Left lung (tissue), 10 donors: ENCODE data around the gene COX4I1. TPM values are rescaled to one million over a fixed set of nuclear protein-coding genes. Genes with fewer than 3 reads are reported as not detected.
A peak's percentile ranks its signal among the peaks of the same experiment; 100 is the strongest.

Source experiments
- ATAC-seq: fragments of 200-7000 bp; cut with Tn5 transposase; one replicate; pipeline ENCODE4 v1.9.1; 2020; ENCODE audit warnings: moderate library complexity
- DNase-seq, 4 donors: peaks; one replicate each; pipeline ENCODE4 v3.0.0-alpha.2; 2013 to 2020
- H3K27ac ChIP-seq, 2 donors: fragments of 200-600 bp; sonication (generic) in 1 of 2; one replicate each; pipeline versions ENCODE4 v1.5.0 to v1.8.0; 2020 to 2021
- H3K27me3 ChIP-seq, 2 donors: fragments of 200-600 bp; sonication (generic) in 1 of 2; one replicate each; pipeline versions ENCODE4 v1.5.0 to v1.8.0; 2020 to 2021
- H3K36me3 ChIP-seq, 2 donors: fragments of 200-600 bp; sonication (generic) in 1 of 2; one replicate each; pipeline versions ENCODE4 v1.5.0 to v1.8.0; 2020 to 2021
- H3K4me1 ChIP-seq, 2 donors: fragments of 200-600 bp; one replicate each; pipeline ENCODE4 v1.8.0; 2021
- H3K4me3 ChIP-seq, 2 donors: fragments of 200-600 bp; sonication (generic) in 1 of 2; one replicate each; pipeline versions ENCODE4 v1.5.0 to v1.8.0; 2020 to 2021; ENCODE audit warnings: mild to moderate bottlenecking in 1 of 2
- H3K9me3 ChIP-seq, 2 donors: fragments of 200-600 bp; sonication (generic) in 1 of 2; one replicate each; pipeline versions ENCODE4 v1.5.0 to v1.8.0; 2020 to 2021
- intact Hi-C, 2 donors: fragments of 100-400 bp; cut with DNase I; formaldehyde crosslinking; loops; one replicate each; pipeline versions ENCODE4 v1.11.2 to v1.14.2; 2022
- polyA plus RNA-seq, 6 donors: library from polyadenylated mRNA; unstranded; fragments of 120-200 nt; gene quantifications; one replicate each; pipeline ENCODE4 v1.2.1, GENCODE V29; 2013; ENCODE audit not compliant: insufficient read length in 6 of 6
- total RNA-seq, 2 donors: library from RNA; stranded (reverse); fragmentation: NEBNext Ultra II Directional; extraction: Animal tissue kit (Norgen Biotek cat#: 25700); gene quantifications; one replicate each; pipeline ENCODE4 v1.2.1, GENCODE V29; 2021
- TF ChIP-seq, protein P1 (sequence below), 2 donors: fragments of 200-600 bp; sonication (generic) in 1 of 2; IDR thresholded peaks; one replicate each; pipeline versions ENCODE4 v1.5.0 to v1.8.0; 2021; ENCODE audit warnings: antibody characterized with exemption in 2 of 2
- donor health status: DM: no; HTN: yes; CAD: no.
- donor health status: DM: no; HTN: no; CAD: no.

Gene COX4I1
- total and polyA plus RNA-seq, 8 donors: 272 to 418 (median 314) TPM

DNA sequence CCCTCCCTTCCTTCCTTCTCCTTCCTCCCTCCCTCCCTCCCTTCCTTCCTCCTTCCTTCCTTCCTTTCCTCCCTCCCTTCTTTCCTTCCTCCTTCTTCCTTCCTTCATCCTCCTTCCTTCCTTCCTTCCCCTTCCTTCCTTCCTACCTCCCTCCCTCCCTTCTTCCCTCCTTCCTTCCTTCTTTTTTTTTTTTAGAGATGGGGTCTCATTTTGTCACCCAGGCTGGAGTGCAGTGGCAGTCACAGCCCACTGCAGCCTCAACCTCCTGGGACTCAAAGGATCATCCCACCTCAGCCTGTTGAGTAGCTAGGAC is 44.6 kb downstream of the COX4I1 start:
- no peak overlapping the region for H3K27ac ChIP-seq
- intact Hi-C loops: no loop called here

DNA sequence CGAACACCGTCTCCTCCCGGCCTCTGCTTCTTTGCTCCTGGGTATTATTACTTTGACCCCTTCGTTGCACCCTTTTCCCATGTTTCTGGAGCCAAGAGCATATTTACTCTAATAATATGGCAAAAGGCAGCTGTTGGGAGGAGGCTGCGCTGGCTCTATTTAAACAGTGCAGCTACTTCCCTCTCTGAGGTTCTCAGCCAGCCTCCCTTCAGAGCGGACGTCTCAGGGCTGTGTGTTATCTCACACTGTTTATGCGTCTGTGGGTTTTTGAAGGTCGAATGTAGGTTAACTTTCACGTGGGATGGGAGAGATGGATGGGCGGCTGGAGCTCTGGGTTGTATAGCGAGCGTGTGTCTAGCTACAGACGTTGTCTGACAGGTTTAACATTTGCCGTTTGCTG is 45.3 kb downstream of the COX4I1 start:
- Histone ChIP-seq H3K9me3 (no peaks in the 10 kb centered on the region), H3K36me3 (no peaks in the 10 kb centered on the region), H3K4me1 (peaks cover 0 to 7% of the 10 kb centered on the region in 2 donors), H3K27me3 (peaks cover 0 to 40% of the 10 kb centered on the region in 2 donors), H3K27ac (no peak overlapping the region), H3K4me3 (no peak overlapping the region)
- ATAC-seq (peak; percentile 72), DNase-seq (peak in 2 of 4 donors; percentile 27 to 41)
- intact Hi-C loops: no loop called here
- TF ChIP-seq, protein P1, sequence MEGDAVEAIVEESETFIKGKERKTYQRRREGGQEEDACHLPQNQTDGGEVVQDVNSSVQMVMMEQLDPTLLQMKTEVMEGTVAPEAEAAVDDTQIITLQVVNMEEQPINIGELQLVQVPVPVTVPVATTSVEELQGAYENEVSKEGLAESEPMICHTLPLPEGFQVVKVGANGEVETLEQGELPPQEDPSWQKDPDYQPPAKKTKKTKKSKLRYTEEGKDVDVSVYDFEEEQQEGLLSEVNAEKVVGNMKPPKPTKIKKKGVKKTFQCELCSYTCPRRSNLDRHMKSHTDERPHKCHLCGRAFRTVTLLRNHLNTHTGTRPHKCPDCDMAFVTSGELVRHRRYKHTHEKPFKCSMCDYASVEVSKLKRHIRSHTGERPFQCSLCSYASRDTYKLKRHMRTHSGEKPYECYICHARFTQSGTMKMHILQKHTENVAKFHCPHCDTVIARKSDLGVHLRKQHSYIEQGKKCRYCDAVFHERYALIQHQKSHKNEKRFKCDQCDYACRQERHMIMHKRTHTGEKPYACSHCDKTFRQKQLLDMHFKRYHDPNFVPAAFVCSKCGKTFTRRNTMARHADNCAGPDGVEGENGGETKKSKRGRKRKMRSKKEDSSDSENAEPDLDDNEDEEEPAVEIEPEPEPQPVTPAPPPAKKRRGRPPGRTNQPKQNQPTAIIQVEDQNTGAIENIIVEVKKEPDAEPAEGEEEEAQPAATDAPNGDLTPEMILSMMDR (IDR thresholded peaks at IDR 0.05): no peak

More for the DNA sequence above, 44.6 kb downstream of the COX4I1 start:
- Histone ChIP-seq H3K9me3 (no peaks in the 10 kb centered on the region), H3K4me1 (peaks cover 0 to 7% of the 10 kb centered on the region in 2 donors), H3K27me3 (peaks cover 0 to 35% of the 10 kb centered on the region in 2 donors), H3K36me3 (no peaks in the 10 kb centered on the region), H3K4me3 (no peak overlapping the region)
- ATAC-seq (no peak), DNase-seq (no peak)
- TF ChIP-seq, protein P1 (IDR thresholded peaks at IDR 0.05): no peak

DNA sequence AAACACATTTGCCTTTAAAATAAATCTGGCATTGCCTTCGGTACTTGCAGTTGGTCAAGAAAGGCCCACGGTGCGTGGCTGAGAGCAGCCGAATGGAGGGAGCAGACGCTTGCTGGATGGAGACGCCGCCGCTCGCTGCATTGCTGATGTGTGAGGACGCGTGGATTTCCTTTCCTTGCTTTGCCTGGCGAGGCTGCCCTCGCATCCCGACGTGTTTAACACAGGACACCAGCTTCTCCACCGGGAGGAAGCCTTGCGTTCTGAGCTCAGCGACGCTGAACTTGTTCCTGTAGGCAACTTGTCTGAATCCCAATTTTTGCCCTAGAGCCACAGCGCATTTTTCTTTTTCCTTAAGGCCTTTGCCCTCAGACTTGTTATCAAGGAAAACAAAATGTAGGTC is 45.8 kb downstream of the COX4I1 start:
- ATAC-seq (no peak), DNase-seq (no peak)
- TF ChIP-seq, protein P1 (IDR thresholded peaks at IDR 0.05): no peak
- Histone ChIP-seq H3K36me3 (no peaks in the 10 kb centered on the region), H3K27ac (no peak overlapping the region), H3K4me3 (no peak overlapping the region), H3K27me3 (peaks cover 0 to 40% of the 10 kb centered on the region in 2 donors), H3K4me1 (peaks cover 0 to 7% of the 10 kb centered on the region in 2 donors), H3K9me3 (no peaks in the 10 kb centered on the region)
- intact Hi-C loops: no loop called here

DNA sequence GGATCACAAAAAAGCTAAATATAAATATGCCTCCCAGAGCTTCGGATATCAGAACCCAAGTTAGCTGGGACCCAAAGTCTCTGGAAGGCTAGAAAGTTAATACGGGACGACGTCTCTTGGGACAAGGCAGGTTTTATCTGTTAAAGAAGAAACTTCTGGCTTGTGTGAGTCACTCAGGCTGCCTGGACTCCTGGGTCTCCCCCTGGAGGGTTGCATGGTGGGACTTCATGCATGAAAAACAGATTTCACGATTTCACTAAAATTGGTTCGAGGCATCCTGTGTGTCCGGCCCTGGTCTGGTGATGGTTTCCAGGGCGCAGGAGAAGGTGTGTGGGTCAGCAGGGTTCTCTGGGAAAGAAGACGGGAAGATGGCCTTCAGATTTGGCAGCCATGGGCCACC is 47.0 kb downstream of the COX4I1 start:
- Histone ChIP-seq H3K27ac (no peak overlapping the region), H3K4me3 (no peak overlapping the region), H3K9me3 (no peaks in the 10 kb centered on the region), H3K36me3 (no peaks in the 10 kb centered on the region), H3K4me1 (peaks cover 0 to 11% of the 10 kb centered on the region in 2 donors), H3K27me3 (peaks cover 0 to 40% of the 10 kb centered on the region in 2 donors)
- no peak for ATAC-seq
- TF ChIP-seq, protein P1 (IDR thresholded peaks at IDR 0.05): no peak
- DNase-seq: no peak
- intact Hi-C loops: no loop called here

DNA sequence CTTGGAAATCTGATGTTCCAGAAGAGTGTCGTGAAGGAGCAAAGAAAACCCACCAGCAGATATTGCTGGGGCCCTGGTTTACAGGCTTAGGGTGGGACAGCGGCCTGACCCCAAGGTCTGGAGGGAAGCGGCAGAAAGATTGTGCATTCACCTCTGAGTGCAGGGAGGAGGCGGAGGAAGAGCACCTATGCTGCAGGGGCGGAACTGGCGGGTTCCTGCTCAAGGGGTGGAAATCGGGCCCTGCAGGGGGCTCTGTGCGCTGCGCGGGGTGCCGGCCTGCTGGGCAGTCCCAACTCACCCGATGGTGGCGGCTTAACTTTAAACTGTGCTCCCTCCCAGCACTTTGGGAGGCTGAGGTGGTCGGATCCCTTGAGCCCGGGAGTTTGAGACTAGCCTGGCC is 47.5 kb downstream of the COX4I1 start:
- peaks cover 0 to 11% of the 10 kb centered on the region in 2 donors for H3K4me1 ChIP-seq
- H3K27ac ChIP-seq: no peak overlapping the region
- no peak overlapping the region for H3K4me3 ChIP-seq
- intact Hi-C loops: no loop called here
- no peaks in the 10 kb centered on the region for H3K36me3 ChIP-seq
- H3K27me3 ChIP-seq: peaks cover 0 to 40% of the 10 kb centered on the region in 2 donors
- H3K9me3 ChIP-seq: no peaks in the 10 kb centered on the region
- DNase-seq (no peak), ATAC-seq (no peak)
- TF ChIP-seq, protein P1 (IDR thresholded peaks at IDR 0.05): no peak
